ENCODE measurements around the gene BAHCC1. TPM values are rescaled to one million over a fixed set of nuclear protein-coding genes. Genes with fewer than 3 reads are reported as not detected.

The BAHCC1 gene
- total RNA-seq, 2 donors from 2014 or later: 41.2 to 69.6 TPM

- ATAC-seq (ENCODE audit: insufficient number of reproducible peaks, low FRiP score, low read depth) (no peak), DNase-seq (ENCODE audit: low spot score) (no peak)
- Histone ChIP-seq H3K4me1 (ENCODE audit: control insufficient read depth in 1 of 2, low read depth in 2 of 2) (peaks cover 35 to 51% of the 10 kb centered on the region in 2 donors), H3K36me3 (no peaks in the 10 kb centered on the region), H3K4me3 (peak overlapping the region; percentile 62), H3K9me3 (no peaks in the 10 kb centered on the region), H3K27ac (no peak overlapping the region), H3K27me3 (replicated peaks; ENCODE audit: insufficient read depth) (no peaks in the 10 kb centered on the region)
- TF ChIP-seq, protein P1, sequence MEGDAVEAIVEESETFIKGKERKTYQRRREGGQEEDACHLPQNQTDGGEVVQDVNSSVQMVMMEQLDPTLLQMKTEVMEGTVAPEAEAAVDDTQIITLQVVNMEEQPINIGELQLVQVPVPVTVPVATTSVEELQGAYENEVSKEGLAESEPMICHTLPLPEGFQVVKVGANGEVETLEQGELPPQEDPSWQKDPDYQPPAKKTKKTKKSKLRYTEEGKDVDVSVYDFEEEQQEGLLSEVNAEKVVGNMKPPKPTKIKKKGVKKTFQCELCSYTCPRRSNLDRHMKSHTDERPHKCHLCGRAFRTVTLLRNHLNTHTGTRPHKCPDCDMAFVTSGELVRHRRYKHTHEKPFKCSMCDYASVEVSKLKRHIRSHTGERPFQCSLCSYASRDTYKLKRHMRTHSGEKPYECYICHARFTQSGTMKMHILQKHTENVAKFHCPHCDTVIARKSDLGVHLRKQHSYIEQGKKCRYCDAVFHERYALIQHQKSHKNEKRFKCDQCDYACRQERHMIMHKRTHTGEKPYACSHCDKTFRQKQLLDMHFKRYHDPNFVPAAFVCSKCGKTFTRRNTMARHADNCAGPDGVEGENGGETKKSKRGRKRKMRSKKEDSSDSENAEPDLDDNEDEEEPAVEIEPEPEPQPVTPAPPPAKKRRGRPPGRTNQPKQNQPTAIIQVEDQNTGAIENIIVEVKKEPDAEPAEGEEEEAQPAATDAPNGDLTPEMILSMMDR (IDR thresholded peaks at IDR 0.05): no peak
Observed at GRCh38 chr17:81429821-81430551, 34.7 kb downstream of the BAHCC1 start.

DNA sequence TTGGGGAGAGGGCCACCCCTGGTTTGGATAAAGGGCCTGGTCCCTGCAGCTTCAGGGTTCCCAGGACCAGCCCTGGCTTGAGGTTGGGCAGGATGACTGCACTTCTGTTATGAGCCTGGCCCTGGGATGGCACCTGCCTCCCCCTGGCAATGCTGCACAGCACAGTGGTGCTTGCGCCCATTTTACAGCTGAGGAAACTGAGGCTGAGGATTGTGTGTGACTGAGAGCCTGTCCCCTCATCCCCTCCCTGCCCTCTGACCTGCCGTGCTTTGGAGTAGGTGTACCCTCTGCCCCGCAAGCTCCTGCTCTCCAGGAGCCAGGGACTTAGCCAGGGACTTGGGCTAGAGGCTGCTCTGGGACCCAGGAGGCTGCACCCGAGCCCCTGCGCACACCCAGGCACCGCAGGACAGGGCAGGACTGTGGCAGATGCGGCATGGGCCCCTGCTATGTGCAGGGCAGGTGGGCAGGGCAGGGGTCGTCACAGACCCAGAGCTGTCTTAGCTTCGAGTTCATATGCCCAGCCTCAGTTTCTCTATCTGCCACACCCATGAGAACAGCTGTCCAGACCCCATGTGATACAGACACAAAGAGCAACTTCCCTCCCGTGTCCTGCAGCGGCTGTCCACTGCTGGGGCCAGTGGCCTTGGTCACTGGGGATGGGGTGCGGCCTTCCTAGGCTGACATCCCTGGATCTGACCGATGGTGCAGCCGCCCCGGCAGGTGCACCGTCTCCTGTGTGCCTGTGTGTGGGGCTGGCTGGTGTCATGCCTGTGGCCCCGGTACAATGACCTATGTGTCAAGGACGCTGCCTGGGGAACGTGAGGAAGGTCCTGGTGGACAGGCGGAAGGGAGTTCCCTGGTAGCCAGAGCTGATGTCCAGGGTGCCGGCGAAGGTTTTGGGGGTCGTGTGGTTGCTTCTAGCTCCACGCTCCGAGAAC lies 36.6 kb downstream of the BAHCC1 start:
- no peaks in the 10 kb centered on the region for H3K36me3 ChIP-seq
- no peak overlapping the region for H3K4me3 ChIP-seq
- DNase-seq (ENCODE audit: low spot score): no peak
- no peaks in the 10 kb centered on the region for H3K27me3 ChIP-seq (replicated peaks; ENCODE audit: insufficient read depth)
- no peak for ATAC-seq (ENCODE audit: insufficient number of reproducible peaks, low FRiP score, low read depth)
- TF ChIP-seq, protein P1 (IDR thresholded peaks at IDR 0.05): no peak
- H3K9me3 ChIP-seq: no peaks in the 10 kb centered on the region
- peaks cover 34 to 52% of the 10 kb centered on the region in 2 donors for H3K4me1 ChIP-seq (ENCODE audit: control insufficient read depth in 1 of 2, low read depth in 2 of 2)
- no peak overlapping the region for H3K27ac ChIP-seq

DNA sequence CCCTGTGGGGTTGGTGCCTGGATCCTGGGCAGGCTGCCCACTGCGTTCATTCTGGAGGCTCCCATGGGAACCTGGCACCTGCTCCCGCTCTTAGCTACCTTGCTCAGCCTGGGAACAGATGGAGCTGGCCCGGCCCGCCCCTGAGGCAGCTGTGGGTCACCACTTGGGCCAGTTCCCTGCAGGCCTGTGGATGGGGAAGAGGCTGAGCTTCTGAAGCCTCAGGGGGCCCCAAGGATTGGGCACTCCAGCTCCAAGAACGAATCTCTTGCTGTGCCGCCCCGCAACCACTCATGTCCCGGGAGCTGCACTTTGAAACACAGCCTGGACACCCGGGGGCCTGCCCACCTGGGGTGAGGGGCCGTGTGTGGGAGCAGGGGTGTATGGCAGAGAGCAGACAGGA lies 37.7 kb downstream of the BAHCC1 start:
- ATAC-seq (ENCODE audit: insufficient number of reproducible peaks, low FRiP score, low read depth): no peak

GRCh38 chr17:81433656-81434055 lies 38.4 kb downstream of the BAHCC1 start:
- no peaks in the 10 kb centered on the region for H3K36me3 ChIP-seq
- H3K4me1 ChIP-seq (ENCODE audit: control insufficient read depth in 1 of 2, low read depth in 2 of 2): peaks cover 19 to 40% of the 10 kb centered on the region in 2 donors
- no peak for ATAC-seq (ENCODE audit: insufficient number of reproducible peaks, low FRiP score, low read depth)
- H3K27ac ChIP-seq: no peak overlapping the region
- no peak overlapping the region for H3K4me3 ChIP-seq
- H3K27me3 ChIP-seq (replicated peaks; ENCODE audit: insufficient read depth): no peaks in the 10 kb centered on the region
- DNase-seq (ENCODE audit: low spot score): no peak
- TF ChIP-seq, protein P1 (IDR thresholded peaks at IDR 0.05): no peak
- H3K9me3 ChIP-seq: no peaks in the 10 kb centered on the region

More for the DNA sequence above, 37.7 kb downstream of the BAHCC1 start:
- Histone ChIP-seq H3K9me3 (no peaks in the 10 kb centered on the region), H3K4me3 (no peak overlapping the region), H3K27me3 (replicated peaks; ENCODE audit: insufficient read depth) (no peaks in the 10 kb centered on the region), H3K36me3 (no peaks in the 10 kb centered on the region), H3K4me1 (ENCODE audit: control insufficient read depth in 1 of 2, low read depth in 2 of 2) (peaks cover 26 to 47% of the 10 kb centered on the region in 2 donors), H3K27ac (no peak overlapping the region)
- TF ChIP-seq, protein P1 (IDR thresholded peaks at IDR 0.05): no peak
- no peak for DNase-seq (ENCODE audit: low spot score)

DNA sequence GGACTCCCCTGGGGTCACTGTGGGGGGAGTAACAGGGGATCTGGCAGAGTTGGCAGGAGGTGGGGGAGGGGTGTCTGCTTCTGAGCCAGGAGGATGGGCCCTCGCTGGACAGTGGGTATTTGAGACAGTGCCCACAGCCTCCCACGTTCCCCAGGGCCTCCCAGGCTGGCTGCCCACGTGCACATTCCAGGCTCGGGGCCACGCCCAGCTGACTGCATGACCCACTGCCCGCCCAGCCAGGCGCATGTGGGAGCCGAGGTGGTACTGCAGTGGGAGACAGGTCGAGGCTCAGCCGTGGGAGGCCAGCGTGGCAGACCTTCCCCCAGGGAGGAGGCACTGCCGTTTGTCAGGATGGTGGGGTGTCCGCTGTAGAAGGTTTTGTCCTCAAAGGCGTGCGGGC lies 38.8 kb downstream of the BAHCC1 start:
- H3K27me3 ChIP-seq (replicated peaks; ENCODE audit: insufficient read depth): no peaks in the 10 kb centered on the region
- no peaks in the 10 kb centered on the region for H3K9me3 ChIP-seq
- ATAC-seq (ENCODE audit: insufficient number of reproducible peaks, low FRiP score, low read depth) (no peak), DNase-seq (ENCODE audit: low spot score) (no peak)
- H3K36me3 ChIP-seq: no peaks in the 10 kb centered on the region
- no peak overlapping the region for H3K27ac ChIP-seq
- no peak overlapping the region for H3K4me3 ChIP-seq
- H3K4me1 ChIP-seq (ENCODE audit: control insufficient read depth in 1 of 2, low read depth in 2 of 2): peaks cover 15 to 36% of the 10 kb centered on the region in 2 donors
- TF ChIP-seq, protein P1 (IDR thresholded peaks at IDR 0.05): no peak
